Mucosa of gallbladder (tissue), 1 donor: ENCODE measurements around the gene TMEM158. TPM values are rescaled to one million over a fixed set of nuclear protein-coding genes. Genes with fewer than 3 reads are reported as not detected.

Source experiments
- DNase-seq: peaks from one replicate; pipeline ENCODE4 v3.0.0-alpha.2; 2020; ENCODE audit warnings: low spot score
- total RNA-seq: library from RNA; stranded (reverse); gene quantifications from one replicate; pipeline ENCODE4 v1.2.1, GENCODE V29; 2021
- donor health status: DM: no; HTN: no; CAD: no.

The TMEM158 gene
- total RNA-seq, 1 donor from 2014 or later: 14.6 TPM

DNA sequence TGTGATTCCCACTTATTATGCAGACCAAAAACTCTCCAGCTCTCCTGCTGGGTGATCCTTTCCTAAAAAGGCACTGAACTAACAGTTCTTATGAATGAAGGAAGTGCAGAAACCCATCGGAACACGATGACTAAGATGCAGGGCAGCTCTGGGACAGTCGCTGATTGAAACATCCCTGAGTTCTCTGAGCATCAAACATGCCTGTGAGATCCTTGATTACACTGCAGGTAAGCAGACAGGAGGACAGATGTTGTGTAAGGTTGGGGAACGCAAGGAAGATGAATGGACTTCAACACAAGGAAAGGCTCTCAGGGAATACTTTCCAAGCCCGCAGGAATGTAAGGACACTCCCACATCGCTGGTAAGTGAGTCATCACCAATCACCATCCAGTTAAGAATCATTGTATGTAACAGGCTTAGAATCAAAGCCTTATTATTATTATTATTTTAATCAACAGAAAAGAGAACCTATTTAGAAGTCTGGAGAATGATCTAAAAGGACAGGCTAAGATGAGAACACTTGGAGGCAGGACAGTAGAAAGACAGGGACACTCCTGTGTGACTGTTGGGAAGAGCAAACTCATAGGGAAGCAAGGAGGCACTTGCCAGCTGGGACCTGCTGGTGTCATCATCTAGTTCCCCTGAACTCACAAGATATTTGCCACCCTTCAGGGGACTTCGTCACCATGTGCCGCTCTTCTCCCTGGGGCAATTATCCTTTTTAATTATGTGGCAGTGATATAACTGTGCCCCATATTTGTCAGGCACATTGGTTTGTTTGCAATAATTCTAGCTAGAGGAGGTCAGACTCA, 26.0 kb downstream of the TMEM158 start:
- DNase-seq: peak; percentile 58

GRCh38 chr3:45198264-45199260, 27.5 kb downstream of the TMEM158 start:
- no peak for DNase-seq

GRCh38 chr3:45194791-45195190, 31.3 kb downstream of the TMEM158 start:
- DNase-seq: no peak

DNA sequence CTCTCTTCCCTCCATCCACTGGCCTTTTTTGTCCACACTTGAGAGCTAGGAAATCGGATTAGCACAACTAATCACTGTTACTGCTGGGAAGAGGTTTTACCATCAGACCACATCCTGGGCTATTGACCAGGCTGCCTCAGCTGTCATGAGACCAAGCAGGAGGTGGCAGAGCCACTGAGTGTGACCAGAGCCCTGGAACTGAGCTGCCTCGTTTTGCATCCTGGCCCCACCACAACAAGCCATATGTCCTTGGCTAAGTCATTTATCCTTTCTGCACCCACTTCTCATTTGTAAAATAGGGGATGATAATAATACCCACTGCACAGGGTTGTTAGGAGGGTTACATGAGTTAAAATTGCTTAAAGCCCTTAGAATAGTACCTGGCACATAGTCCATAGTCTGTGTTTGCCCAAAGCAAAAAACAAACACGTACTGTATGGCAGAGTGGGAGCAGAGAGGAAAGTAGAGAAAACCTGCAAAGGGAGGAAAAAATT, 34.1 kb downstream of the TMEM158 start:
- no peak for DNase-seq

- DNase-seq: no peak
Observed at GRCh38 chr3:45191424-45191823, 34.7 kb downstream of the TMEM158 start.

GRCh38 chr3:45188719-45189659, 37.1 kb downstream of the TMEM158 start:
- no peak for DNase-seq

DNA sequence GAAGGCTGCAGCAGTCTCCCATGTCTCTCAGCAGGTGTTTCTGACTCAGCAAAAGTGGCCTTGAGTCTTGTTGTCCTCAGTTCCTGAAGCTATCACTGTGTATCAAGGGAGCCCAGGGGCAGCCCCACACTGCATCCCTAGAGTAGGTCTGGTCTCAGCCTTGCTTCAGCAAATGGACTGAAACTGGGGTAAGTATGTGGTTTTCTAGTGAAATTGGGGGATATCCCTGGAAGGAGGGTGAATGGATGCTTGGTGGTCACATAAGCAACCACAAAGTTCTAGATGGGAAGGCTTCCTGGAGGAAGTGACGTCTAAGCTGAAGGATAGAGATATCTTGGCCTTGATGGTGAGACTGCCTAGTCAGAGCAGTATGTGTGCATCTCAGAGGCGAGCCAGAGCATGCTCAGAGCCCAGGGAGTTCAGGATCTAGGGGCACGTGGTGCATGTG, 38.4 kb downstream of the TMEM158 start:
- DNase-seq: no peak

GRCh38 chr3:45186871-45187270, 39.2 kb downstream of the TMEM158 start:
- DNase-seq: no peak

DNA sequence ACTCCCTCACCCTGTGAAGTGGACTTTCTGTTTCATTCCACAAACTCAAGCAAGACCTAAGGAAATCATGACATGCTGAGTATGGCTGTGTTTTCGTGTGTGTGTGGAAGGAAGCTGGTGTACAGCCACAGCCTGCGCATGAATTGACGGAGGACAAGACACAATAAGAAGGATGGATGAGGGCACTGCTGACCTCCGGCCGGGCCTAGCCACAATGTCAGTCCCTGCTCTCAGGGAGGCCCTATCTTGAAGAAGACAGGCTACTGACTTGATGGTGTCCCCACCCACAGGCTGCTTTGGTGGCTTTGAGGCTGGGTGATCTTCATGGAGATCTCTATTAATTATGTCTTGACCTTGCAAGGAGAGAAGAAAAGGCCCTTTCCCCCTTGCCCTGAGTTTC, 40.6 kb downstream of the TMEM158 start:
- DNase-seq: no peak

- no peak for DNase-seq
Observed at GRCh38 chr3:45185052-45185451, 41.0 kb downstream of the TMEM158 start.

DNA sequence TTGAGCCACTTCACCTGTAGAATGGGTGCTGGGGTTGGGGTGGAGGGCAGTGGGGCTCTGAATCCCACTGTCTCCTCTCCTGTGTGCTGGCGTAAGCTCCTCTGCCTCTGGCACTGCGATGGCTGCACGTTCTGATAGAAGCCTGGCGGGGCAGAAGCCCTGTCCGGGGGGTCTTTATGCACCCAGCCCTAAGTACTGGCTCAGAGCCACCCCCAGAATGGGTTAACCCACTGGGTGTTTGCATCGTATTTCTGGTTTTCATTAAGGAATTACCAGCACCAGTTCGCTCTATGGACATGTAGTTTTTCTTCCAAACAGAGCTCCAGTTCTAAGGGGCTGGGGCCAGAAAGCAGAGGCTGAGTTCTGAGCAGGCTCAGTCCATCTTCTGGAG, 42.2 kb downstream of the TMEM158 start:
- no peak for DNase-seq

DNA sequence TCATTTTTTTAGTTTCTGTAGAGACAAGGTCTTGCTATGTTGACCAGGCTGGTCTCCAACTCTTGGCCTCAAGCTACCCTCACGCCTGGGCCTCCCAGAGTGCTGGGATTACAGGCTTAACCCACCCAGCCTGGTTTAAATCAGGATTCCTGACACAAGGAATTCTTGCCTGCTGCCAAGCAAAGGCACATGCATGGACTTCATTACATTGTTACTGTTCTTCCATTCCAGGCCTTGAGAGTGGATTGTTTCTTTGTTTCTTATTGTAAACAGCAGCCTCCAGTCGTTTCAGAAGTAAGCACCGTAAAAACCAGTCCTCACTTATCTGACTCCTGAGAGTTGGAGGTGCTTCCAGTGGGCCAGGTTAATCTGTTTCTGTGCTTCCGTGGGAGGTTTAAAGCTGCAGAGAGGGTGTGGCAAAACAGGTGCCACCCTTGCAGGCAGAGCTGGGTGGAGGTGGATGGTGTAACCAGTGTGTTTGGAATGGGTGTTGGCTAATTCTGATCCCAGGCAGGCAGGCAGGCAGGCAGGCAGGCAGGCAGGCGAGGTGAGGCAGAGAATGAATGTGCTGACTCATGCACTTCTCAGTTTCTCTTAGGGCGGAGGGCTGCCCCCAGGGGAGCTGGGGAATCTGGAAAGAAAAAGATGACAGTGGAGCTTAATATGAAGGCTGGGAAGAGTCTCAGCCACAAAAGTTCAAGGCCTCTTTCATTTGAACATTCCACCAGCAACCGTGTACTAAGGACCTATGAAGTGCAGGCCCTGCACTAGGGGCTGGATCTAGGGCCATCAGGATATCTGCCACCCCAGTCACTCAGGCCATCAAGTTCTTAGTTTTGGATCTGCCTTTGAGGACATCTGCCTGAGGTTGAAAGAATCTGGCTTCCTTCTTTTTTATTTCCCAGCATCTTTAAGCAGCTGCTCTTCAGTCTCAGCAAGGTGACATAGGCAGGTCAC, 42.9 kb downstream of the TMEM158 start:
- peak; percentile 64 for DNase-seq

GRCh38 chr3:45181496-45181895, 44.6 kb downstream of the TMEM158 start:
- DNase-seq: no peak

- peak; percentile 24 for DNase-seq
Observed at GRCh38 chr3:45180899-45181298, 45.2 kb downstream of the TMEM158 start.

GRCh38 chr3:45180051-45180450, 46.0 kb downstream of the TMEM158 start:
- no peak for DNase-seq

DNA sequence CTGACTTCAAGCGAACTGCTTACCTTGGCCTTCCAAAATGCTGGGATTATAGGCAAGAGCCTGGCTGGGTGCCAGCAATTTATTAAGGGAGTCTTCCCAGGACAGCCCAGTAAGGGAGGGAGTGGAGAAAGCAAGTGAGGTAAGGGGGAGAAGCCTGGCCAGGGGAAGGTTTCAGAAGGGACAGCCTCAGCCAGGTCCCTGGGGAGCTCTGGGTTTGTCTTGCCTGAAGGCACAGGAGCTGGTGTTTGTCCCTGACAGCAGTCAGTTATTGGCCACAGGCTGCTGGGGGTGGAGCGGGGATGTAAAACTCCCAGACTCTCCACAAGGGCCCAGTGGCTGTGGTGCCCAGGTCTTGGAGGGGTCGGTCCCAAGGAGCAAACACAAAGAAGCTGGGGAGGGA, 46.9 kb downstream of the TMEM158 start:
- no peak for DNase-seq

- DNase-seq: no peak
Observed at GRCh38 chr3:45178183-45179023, 47.7 kb downstream of the TMEM158 start.

DNA sequence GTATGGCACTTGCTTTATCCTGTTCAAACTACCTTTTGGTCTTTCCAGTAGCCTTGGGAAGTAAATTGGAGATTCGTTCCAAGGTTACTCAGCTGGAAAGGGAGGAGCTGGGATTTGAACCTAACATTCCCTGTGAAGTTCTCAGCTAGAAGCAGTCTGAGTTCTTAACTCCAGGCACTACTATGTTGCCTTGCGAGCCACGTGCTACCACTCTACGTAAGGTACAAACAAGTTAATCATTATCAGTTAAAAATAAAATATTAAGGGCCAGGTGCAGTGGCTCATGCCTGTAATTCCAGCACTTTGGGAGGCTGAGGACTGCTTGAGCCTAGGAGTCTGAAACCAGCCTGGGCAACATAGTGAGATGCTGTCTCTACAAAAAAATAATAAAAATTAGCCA, 49.2 kb downstream of the TMEM158 start:
- no peak for DNase-seq
